PC-9 (cell line): ENCODE results near the gene GPR148.
"Not testable (repeated sequence)": the region's sequence is repeated elsewhere in the genome, so short reads cannot be mapped to it uniquely, and the experiment has no call there.

Experiments used
- CTCF ChIP-seq: fragments of 200-600 bp; sonication (generic); conservative IDR thresholded peaks from 2 replicates; pipeline ENCODE4 v1.6.1; 2017; ENCODE audit warnings: mixed run types, antibody characterized with exemption, mild to moderate bottlenecking, moderate library complexity
- EZH2 ChIP-seq: fragments of 200-600 bp; sonication (generic); IDR thresholded peaks from 2 replicates; pipeline ENCODE4 v1.8.0; 2017; ENCODE audit warnings: antibody characterized with exemption, low read depth

DNA sequence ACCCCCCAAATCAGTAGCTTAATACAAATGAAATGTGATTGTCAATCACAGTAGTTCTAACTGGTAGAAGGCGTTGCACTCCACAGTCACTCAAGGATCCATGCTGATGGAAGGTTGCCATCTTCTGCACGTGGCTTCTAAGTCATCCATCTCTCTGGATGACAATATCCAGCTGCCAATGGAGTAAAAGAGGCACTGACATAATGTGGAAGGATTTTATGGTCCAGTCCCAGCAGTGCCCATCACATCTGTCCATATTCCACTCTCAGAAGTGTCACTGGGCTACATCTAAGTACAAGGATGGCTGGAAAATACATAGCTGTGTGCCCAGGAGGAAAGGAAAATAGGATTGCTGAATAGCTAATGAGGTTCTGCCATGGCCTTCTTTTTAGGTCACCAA lies 14.1 kb upstream of the GPR148 start:
- not testable (repeated sequence) for TF ChIP-seq CTCF, EZH2
